HL-60 (cell line): Measurements from ENCODE around the gene GNL3L.
"Not testable (repeated sequence)": the region's sequence is repeated elsewhere in the genome, so short reads cannot be mapped to it uniquely, and the experiment has no call there.

Experiments
- POLR2AphosphoS5 ChIP-seq: IDR thresholded peaks from 2 replicates; pipeline ENCODE4 v1.6.1; 2012; ENCODE audit warnings: low read depth
- TF ChIP-seq, protein P1 (sequence below): IDR thresholded peaks from one replicate; pipeline ENCODE4 v1.5.1; 2011; ENCODE audit warnings: low read length, control low read depth, inconsistent platforms; ENCODE audit not compliant: insufficient read depth
- TF ChIP-seq, protein P2 (sequence below): IDR thresholded peaks from 2 replicates; pipeline ENCODE4 v1.6.1; 2012; ENCODE audit warnings: low read depth; ENCODE audit not compliant: insufficient replicate concordance

DNA sequence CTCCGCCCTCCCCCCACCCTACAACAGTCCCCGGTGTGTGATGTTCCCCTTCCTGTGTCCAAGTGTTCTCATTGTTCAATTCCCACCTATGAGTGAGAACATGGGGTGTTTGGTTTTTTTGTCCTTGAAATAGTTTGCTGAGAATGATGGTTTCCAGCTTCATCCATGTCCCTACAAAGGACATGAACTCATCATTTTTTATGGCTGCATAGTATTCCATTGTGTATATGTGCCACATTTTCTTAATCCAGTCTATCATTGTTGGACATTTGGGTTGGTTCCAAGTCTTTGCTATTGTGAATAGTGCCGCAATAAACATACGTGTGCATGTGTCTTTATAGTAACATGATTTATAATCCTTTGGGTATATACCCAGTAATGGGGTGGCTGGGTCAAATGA, 12.2 kb downstream of the GNL3L start:
- not testable (repeated sequence) for TF ChIP-seq POLR2AphosphoS5
- TF ChIP-seq, protein P1, sequence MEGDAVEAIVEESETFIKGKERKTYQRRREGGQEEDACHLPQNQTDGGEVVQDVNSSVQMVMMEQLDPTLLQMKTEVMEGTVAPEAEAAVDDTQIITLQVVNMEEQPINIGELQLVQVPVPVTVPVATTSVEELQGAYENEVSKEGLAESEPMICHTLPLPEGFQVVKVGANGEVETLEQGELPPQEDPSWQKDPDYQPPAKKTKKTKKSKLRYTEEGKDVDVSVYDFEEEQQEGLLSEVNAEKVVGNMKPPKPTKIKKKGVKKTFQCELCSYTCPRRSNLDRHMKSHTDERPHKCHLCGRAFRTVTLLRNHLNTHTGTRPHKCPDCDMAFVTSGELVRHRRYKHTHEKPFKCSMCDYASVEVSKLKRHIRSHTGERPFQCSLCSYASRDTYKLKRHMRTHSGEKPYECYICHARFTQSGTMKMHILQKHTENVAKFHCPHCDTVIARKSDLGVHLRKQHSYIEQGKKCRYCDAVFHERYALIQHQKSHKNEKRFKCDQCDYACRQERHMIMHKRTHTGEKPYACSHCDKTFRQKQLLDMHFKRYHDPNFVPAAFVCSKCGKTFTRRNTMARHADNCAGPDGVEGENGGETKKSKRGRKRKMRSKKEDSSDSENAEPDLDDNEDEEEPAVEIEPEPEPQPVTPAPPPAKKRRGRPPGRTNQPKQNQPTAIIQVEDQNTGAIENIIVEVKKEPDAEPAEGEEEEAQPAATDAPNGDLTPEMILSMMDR = not testable (repeated sequence)
- TF ChIP-seq, protein P2, sequence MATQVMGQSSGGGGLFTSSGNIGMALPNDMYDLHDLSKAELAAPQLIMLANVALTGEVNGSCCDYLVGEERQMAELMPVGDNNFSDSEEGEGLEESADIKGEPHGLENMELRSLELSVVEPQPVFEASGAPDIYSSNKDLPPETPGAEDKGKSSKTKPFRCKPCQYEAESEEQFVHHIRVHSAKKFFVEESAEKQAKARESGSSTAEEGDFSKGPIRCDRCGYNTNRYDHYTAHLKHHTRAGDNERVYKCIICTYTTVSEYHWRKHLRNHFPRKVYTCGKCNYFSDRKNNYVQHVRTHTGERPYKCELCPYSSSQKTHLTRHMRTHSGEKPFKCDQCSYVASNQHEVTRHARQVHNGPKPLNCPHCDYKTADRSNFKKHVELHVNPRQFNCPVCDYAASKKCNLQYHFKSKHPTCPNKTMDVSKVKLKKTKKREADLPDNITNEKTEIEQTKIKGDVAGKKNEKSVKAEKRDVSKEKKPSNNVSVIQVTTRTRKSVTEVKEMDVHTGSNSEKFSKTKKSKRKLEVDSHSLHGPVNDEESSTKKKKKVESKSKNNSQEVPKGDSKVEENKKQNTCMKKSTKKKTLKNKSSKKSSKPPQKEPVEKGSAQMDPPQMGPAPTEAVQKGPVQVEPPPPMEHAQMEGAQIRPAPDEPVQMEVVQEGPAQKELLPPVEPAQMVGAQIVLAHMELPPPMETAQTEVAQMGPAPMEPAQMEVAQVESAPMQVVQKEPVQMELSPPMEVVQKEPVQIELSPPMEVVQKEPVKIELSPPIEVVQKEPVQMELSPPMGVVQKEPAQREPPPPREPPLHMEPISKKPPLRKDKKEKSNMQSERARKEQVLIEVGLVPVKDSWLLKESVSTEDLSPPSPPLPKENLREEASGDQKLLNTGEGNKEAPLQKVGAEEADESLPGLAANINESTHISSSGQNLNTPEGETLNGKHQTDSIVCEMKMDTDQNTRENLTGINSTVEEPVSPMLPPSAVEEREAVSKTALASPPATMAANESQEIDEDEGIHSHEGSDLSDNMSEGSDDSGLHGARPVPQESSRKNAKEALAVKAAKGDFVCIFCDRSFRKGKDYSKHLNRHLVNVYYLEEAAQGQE = not testable (repeated sequence)
